GM10248 (cell line): ENCODE data around the gene C16orf74.

Source experiments
- CTCF ChIA-PET: fragments of 300-600 bp; sonication (Branson Sonifier 250); formaldehyde crosslinking; extraction: SDS; loops from one replicate; lab custom pipeline; 2021; ENCODE audit warnings: antibody characterized with exemption; lab: Yijun Ruan, JAX
- POLR2A ChIA-PET: fragments of 350-650 bp; sonication (Branson Sonifier 250); formaldehyde crosslinking; extraction: SDS; loops from one replicate; lab custom pipeline; 2020; ENCODE audit warnings: antibody characterized with exemption; lab: Yijun Ruan, JAX
- DNase-seq: peaks from one replicate; pipeline ENCODE4 v3.0.0; 2012; ENCODE audit errors: extremely low spot score
- CTCF ChIP-seq: IDR thresholded peaks from 2 replicates; pipeline ENCODE4 v1.5.1; 2012; ENCODE audit warnings: mild to moderate bottlenecking, low read depth; ENCODE audit errors: extremely low read depth, missing control alignments, control extremely low read depth

Gene C16orf74

DNA sequence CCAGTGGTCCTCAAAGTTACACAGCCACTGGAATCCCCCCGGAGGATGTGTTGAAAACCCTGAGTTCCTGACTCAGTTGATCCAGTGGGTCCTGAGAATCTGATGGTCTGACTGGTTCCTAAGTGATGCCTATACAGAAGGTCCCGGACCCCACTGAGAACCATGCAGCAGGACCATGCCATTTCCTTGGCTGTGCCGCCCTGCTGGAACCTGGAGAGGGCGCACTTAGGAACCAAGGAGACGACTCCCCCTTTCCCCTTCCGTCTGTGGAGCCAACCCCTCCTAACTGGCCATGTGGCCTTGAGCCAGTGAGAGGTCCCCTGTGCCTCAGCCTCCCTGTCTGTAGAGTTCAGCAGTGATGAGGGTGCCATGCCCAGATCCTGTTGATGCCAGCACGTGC is 22.0 kb downstream of the C16orf74 start:
- ChIA-PET CTCF (interaction anchor here (1.2 to 1.8 kb wide), 2 partner anchors 9 to 36 kb away, joined by 3 to 9 read pairs; no protein-coding TSS in a partner anchor), POLR2A (no interaction called here)
- DNase-seq: no peak
- TF ChIP-seq CTCF: no peak

DNA sequence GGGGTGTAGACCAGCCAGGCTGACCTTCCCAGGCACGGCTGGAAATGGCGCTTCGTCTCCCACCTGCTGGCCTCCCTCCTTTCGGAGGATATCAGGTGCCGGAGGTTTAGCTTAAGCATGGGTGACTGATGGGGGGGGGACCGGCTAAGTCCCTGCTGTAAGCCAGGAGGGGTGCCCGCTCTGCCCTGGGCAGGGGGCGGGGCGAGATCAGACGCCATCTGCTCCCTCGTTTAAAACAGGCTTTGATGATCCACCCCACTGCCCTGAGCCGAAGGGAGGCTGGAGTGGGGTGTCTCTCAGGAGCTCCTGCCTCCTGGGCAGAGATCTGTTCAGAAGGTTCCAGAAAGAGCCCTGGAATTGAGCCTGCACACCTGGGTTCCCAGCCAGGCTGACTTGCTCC is 26.0 kb downstream of the C16orf74 start:
- ChIA-PET CTCF (interaction anchor here (0.9 to 1.4 kb wide), 3 partner anchors 12 to 109 kb away, joined by 3 to 8 read pairs (median 4); no protein-coding TSS in a partner anchor), POLR2A (interaction anchor here (0.5 kb wide), 1 partner anchor 143 kb away, joined by 3 read pairs; no protein-coding TSS in a partner anchor)
- no peak for DNase-seq

GRCh38 chr16:85724126-85724879 is 26.6 kb downstream of the C16orf74 start:
- POLR2A ChIA-PET: interaction anchor here (0.5 kb wide), 1 partner anchor 142 kb away, joined by 3 read pairs; no protein-coding TSS in a partner anchor
- TF ChIP-seq CTCF: no peak
- CTCF ChIA-PET: interaction anchor here (0.9 to 1.4 kb wide), 3 partner anchors 13 to 108 kb away, joined by 3 to 8 read pairs (median 4); no protein-coding TSS in a partner anchor
- no peak for DNase-seq

More for the DNA sequence above, 26.0 kb downstream of the C16orf74 start:
- TF ChIP-seq CTCF: no peak

DNA sequence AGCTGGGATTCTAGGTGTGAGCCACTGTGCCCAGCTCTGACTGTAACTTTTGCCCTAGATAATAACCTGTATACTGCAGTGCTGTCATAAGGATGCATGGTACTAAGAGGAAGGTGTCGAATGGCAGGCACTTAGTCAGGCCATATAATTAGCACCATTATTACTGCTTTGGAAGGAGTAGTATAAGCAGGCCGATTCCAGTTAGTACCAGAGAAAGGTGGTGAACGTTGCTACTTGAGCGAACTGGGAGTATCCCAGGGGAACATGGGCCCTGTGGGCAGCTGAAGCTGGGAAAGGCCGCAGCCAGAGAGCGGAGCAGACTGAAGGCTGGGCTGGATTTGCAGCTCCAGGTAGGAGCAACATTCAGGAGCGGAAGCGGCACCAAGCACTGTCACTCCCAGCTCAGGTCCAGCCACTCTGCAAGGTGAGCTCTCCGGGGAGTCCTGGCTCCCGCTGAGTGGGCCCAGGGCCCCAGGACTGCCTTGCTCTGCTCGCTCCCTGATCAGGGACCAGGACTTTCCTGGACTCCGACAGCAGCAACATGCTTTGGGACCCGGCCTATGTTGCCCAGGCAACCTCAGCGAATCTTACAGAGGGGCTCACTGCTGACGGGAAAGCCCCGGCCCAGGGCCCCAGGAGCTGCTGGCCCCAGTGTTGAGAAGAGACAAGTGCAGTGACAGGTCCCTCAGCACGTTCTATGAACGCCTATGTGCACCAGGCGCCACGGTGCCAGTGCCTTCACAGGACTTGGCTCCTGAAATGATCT is 28.6 kb downstream of the C16orf74 start:
- no peak for TF ChIP-seq CTCF
- POLR2A ChIA-PET: no interaction called here
- CTCF ChIA-PET: interaction anchor here (2.5 kb wide), 2 partner anchors 14 to 47 kb away, joined by 7 to 12 read pairs; no protein-coding TSS in a partner anchor
- DNase-seq: no peak

DNA sequence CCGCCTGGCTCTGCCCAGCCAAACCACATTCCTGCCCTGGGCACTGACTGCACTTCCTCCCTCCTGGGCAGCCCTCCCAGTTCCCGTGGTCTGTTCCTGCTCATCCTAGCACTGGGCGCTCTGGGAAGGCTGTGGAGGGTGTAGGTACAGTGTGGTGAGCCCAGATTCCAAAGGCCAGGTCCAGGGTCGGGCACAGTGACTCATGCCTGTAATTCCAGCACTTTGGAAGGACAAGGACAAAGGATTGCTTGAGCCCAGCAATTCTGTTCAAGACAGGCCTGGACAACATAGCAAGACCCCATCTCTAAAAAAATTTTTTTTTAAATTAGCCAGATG is 30.6 kb downstream of the C16orf74 start:
- CTCF ChIA-PET: interaction anchor here (1.1 to 2.5 kb wide), 5 partner anchors 9 to 50 kb away, joined by 3 to 11 read pairs (median 9); no protein-coding TSS in a partner anchor
- no peak for TF ChIP-seq CTCF
- POLR2A ChIA-PET: no interaction called here
- no peak for DNase-seq

- ChIA-PET POLR2A (no interaction called here), CTCF (interaction anchor here (1.0 to 3.6 kb wide), 15 partner anchors 10 to 323 kb away, joined by 3 to 23 read pairs (median 5); no protein-coding TSS in a partner anchor)
- TF ChIP-seq CTCF: no peak
- DNase-seq: no peak
Measured at GRCh38 chr16:85719605-85720301, 31.1 kb downstream of the C16orf74 start.
